Nephron (organoid): ENCODE data around the gene ARHGAP33.

Experiments
- H3K27ac Mint-ChIP-seq, 3 experiments: 2 replicates each; pipeline ENCODE4 v1.8.0; 2020; ENCODE audit warnings: mixed read lengths in 3 of 3, mild to moderate bottlenecking in 2 of 3, moderate library complexity in 1 of 3
- H3K27me3 Mint-ChIP-seq: 2 replicates; pipeline ENCODE4 v1.8.0; 2021; ENCODE audit warnings: low read depth, mild to moderate bottlenecking, moderate library complexity, mixed read lengths
- H3K36me3 Mint-ChIP-seq: 2 replicates; pipeline ENCODE4 v1.8.0; 2020; ENCODE audit warnings: low read depth, mixed read lengths
- H3K4me1 Mint-ChIP-seq: 2 replicates; pipeline ENCODE4 v1.8.0; 2020; ENCODE audit warnings: mixed read lengths
- H3K4me3 Mint-ChIP-seq, 3 experiments: 2 replicates each; pipeline ENCODE4 v1.8.0; 2020; ENCODE audit warnings: mild to moderate bottlenecking in 3 of 3, mixed read lengths in 3 of 3, moderate library complexity in 2 of 3
- H3K9me3 Mint-ChIP-seq: 2 replicates; pipeline ENCODE4 v1.8.0; 2020; ENCODE audit warnings: mixed read lengths
- TF ChIP-seq, protein P1 (sequence below), 3 experiments: fragments of 200-600 bp; sonication (generic); IDR thresholded peaks; one replicate each; pipeline ENCODE4 v1.5.0; 2021; ENCODE audit warnings: antibody characterized with exemption in 3 of 3; ENCODE audit not compliant: unreplicated experiment in 3 of 3

Gene ARHGAP33

GRCh38 chr19:35738887-35739229 lies 36.5 kb upstream of the ARHGAP33 start:
- peaks cover 7% of the 10 kb centered on the region for H3K27me3 Mint-ChIP-seq
- peaks cover 29% of the 10 kb centered on the region for H3K36me3 Mint-ChIP-seq
- H3K4me3 Mint-ChIP-seq, result peak overlapping the region; percentile 23 to 76 (median 67)
- no peaks in the 10 kb centered on the region for H3K9me3 Mint-ChIP-seq
- TF ChIP-seq, protein P1, sequence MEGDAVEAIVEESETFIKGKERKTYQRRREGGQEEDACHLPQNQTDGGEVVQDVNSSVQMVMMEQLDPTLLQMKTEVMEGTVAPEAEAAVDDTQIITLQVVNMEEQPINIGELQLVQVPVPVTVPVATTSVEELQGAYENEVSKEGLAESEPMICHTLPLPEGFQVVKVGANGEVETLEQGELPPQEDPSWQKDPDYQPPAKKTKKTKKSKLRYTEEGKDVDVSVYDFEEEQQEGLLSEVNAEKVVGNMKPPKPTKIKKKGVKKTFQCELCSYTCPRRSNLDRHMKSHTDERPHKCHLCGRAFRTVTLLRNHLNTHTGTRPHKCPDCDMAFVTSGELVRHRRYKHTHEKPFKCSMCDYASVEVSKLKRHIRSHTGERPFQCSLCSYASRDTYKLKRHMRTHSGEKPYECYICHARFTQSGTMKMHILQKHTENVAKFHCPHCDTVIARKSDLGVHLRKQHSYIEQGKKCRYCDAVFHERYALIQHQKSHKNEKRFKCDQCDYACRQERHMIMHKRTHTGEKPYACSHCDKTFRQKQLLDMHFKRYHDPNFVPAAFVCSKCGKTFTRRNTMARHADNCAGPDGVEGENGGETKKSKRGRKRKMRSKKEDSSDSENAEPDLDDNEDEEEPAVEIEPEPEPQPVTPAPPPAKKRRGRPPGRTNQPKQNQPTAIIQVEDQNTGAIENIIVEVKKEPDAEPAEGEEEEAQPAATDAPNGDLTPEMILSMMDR (IDR thresholded peaks at IDR 0.05; ENCODE audit: unreplicated experiment in 3 of 3), result no peak
- H3K4me1 Mint-ChIP-seq, result peaks cover 10% of the 10 kb centered on the region
- H3K27ac Mint-ChIP-seq, result no peak overlapping the region

- Mint-ChIP-seq H3K36me3 (peaks cover 22% of the 10 kb centered on the region), H3K27ac (no peak overlapping the region), H3K4me1 (peaks cover 13% of the 10 kb centered on the region), H3K9me3 (no peaks in the 10 kb centered on the region), H3K27me3 (peaks cover 7% of the 10 kb centered on the region), H3K4me3 (peak overlapping the region; percentile 66 to 76 (median 67))
- TF ChIP-seq, protein P1 (IDR thresholded peaks at IDR 0.05; ENCODE audit: unreplicated experiment in 3 of 3), result no peak
Measured at GRCh38 chr19:35739275-35740107, 35.9 kb upstream of the ARHGAP33 start.

GRCh38 chr19:35740108-35740422 lies 35.3 kb upstream of the ARHGAP33 start:
- peaks cover 15% of the 10 kb centered on the region for H3K4me1 Mint-ChIP-seq
- H3K36me3 Mint-ChIP-seq, result peaks cover 17% of the 10 kb centered on the region
- H3K9me3 Mint-ChIP-seq, result no peaks in the 10 kb centered on the region
- peak overlapping the region; percentile 81 to 90 (median 87) for H3K4me3 Mint-ChIP-seq
- TF ChIP-seq, protein P1 (IDR thresholded peaks at IDR 0.05; ENCODE audit: unreplicated experiment in 3 of 3), result no peak
- H3K27ac Mint-ChIP-seq, result no peak overlapping the region
- peaks cover 7% of the 10 kb centered on the region for H3K27me3 Mint-ChIP-seq

DNA sequence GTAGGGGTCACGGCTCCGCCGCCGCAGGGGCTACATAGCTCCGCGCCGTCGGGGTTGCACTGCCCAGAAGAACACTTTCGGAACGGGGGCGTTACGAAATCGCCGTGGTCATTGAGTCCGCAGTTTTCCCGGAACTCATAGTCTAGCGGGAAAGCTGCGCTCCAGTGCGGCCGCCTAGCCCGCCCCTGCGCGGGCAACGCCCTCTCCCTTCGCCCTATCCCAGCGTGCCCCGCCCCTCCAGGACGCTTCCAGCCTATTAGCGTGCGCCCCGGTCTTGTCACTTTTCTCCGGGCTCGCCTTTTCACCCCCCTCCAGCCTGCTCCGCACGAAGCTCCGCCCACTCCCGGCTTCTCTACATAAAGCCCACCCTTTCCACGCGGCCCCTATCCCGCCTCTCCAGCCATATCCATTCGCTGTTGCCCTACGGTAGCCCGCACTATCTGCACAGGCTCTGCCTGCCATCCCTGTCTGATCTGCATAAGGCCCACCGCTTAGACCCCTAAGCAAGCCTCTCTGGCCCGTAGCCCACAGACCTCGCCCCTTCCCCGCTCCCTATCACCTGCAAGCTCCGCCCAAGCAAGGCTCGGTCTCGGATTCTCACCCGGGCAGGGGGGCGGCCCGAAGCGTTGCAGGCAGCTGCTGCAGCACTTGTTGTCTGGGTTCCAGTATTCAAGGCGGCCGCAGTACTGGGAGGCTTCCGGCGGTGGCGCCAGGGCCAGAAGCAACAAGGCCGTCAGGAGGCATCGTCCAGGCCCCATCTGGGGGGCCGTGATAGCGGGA lies 34.8 kb upstream of the ARHGAP33 start:
- H3K4me1 Mint-ChIP-seq, result peaks cover 20% of the 10 kb centered on the region
- peaks cover 7% of the 10 kb centered on the region for H3K27me3 Mint-ChIP-seq
- TF ChIP-seq, protein P1 (IDR thresholded peaks at IDR 0.05; ENCODE audit: unreplicated experiment in 3 of 3), result peak in 1 of 3 experiments; percentile 21
- H3K4me3 Mint-ChIP-seq, result peak overlapping the region; percentile 81 to 90 (median 87)
- peak overlapping the region; percentile 72 to 95 (median 89) for H3K27ac Mint-ChIP-seq
- H3K9me3 Mint-ChIP-seq, result no peaks in the 10 kb centered on the region
- H3K36me3 Mint-ChIP-seq, result peaks cover 14% of the 10 kb centered on the region

DNA sequence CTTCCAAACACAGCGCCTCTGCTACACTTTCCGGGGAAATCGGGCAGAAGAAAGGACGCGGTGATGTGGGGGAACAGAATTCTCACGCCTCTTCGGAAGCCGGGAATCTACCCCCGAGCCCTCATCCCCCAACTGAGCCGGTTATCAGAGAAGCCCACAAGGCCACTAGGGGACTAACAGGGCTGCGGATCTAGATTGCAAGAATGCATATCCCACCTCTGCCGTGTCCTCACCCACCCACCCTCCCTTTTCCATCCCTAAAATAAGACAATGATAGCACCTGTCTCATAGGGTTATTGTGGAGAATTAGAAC lies 34.2 kb upstream of the ARHGAP33 start:
- Mint-ChIP-seq H3K4me1 (peaks cover 25% of the 10 kb centered on the region), H3K9me3 (no peaks in the 10 kb centered on the region), H3K27ac (peak overlapping the region; percentile 72 to 95 (median 89)), H3K36me3 (peaks cover 14% of the 10 kb centered on the region), H3K27me3 (peaks cover 7% of the 10 kb centered on the region), H3K4me3 (peak overlapping the region; percentile 81 to 90 (median 87))
- TF ChIP-seq, protein P1 (IDR thresholded peaks at IDR 0.05; ENCODE audit: unreplicated experiment in 3 of 3), result no peak
